ENCODE results near the gene TNFRSF1B. TPM values are rescaled to one million over a fixed set of nuclear protein-coding genes. Genes with fewer than 3 reads are reported as not detected.

Gene TNFRSF1B
- total RNA-seq, 1 donor from 2014 or later: 1.3 TPM

GRCh38 chr1:12157366-12158231 is 9.2 kb upstream of the TNFRSF1B start:
- DNase-seq (ENCODE audit: low read depth): no peak

GRCh38 chr1:12158357-12159092 is 8.3 kb upstream of the TNFRSF1B start:
- no peak for DNase-seq (ENCODE audit: low read depth)

- no peak for DNase-seq (ENCODE audit: low read depth)
Observed at GRCh38 chr1:12159816-12160215, 7.0 kb upstream of the TNFRSF1B start.

- no peak for DNase-seq (ENCODE audit: low read depth)
Observed at GRCh38 chr1:12161324-12161661, 5.5 kb upstream of the TNFRSF1B start.

DNA sequence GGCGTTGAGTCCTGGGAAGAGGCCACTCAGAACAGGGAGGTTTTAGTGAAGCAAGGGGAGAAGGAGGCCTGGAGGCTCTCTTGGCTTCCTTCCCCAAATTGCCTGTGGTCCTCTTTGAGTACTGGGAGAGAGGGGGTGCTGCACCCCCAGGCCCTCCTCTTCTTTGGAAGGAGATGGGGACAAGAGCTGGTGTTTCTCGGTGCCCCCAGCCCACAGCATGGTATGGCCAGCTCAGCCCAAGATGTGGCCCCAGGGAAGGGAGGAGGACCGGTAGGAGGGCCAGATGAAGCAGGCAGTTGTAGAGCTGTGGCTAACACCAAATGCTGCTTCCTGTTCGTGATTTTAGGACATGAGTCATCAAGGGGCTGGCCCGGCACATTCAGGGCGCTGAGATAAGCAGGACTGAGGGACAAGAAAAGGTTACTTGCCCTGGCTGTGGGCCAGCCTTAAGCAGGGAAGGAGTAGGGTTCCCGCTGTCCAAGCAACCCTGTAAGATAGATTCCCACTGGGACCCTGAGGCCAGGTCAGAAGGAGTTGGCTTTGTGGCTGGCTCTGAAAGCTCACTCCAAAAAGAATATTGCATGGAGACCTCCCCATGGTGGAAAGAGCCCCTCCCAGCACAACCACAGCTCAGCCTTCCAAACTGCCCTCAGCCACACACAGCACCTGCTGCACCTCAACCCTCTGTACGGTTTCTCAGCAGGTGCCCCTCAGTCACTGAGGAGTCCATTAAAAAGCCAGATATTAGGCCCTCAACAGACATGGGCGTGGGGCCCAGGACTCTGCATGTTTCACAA is 4.9 kb upstream of the TNFRSF1B start:
- DNase-seq (ENCODE audit: low read depth): peak; percentile 93

GRCh38 chr1:12162459-12163137 is 4.2 kb upstream of the TNFRSF1B start:
- no peak for DNase-seq (ENCODE audit: low read depth)

DNA sequence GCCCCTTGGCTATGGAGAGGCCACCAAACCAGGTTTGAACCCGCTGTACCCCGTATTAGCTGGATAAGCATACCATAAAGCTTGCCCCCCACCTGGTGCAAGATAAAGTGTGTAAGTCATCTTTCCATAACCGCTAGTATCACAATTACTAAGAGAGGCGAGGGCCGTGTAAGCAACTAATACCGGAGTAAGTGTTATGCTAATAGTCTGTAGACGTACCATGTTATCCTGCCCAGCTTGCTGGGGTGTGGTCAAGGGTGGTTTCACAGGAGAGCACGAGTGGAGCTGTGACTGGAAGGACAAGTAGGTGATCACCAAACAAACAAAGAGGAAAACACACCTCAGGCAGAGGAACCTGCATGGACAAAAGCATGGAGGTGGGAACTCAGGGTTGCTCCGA is 3.6 kb upstream of the TNFRSF1B start:
- no peak for DNase-seq (ENCODE audit: low read depth)

- DNase-seq (ENCODE audit: low read depth): no peak
Observed at GRCh38 chr1:12164210-12164609, 2.6 kb upstream of the TNFRSF1B start.

- DNase-seq (ENCODE audit: low read depth): no peak
Observed at GRCh38 chr1:12165342-12165741, 1.4 kb upstream of the TNFRSF1B start.

- DNase-seq (ENCODE audit: low read depth): no peak
Observed at GRCh38 chr1:12167493-12168429, 970 bp downstream of the TNFRSF1B start.

DNA sequence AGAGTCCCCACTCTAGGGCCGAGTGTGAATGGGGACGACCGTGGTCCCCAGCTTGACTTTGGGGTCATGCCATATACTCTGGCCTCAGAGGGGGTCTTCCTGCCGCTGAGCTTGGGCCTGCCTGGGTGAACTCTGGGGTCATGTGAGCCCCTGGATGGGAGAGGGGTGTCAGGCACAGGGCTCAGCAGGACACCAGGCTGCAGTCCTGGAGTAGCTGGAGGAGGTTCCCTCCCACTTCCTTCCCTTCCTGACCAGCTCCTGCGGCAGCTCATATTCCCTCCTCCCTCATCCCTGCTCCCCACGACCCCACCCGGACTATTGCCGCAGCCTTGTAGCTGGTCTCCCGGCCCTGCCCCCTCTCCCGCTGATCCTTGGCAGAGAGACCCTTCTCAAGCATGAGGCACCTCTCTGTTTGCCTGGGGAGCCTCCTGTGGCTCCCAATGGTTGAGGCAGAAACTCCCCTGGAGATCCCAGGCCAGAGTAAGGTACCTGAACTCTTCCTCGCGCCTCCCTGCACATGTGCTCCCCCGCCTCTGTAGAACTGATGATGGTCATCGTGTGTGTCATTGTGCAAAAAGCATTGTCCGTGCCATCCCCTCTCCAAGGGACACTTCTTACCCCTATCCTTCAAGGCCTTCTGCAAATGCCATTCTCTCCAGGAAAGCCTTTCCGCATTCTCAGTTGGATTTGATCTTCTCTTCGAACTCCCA is 1.8 kb downstream of the TNFRSF1B start:
- no peak for DNase-seq (ENCODE audit: low read depth)

DNA sequence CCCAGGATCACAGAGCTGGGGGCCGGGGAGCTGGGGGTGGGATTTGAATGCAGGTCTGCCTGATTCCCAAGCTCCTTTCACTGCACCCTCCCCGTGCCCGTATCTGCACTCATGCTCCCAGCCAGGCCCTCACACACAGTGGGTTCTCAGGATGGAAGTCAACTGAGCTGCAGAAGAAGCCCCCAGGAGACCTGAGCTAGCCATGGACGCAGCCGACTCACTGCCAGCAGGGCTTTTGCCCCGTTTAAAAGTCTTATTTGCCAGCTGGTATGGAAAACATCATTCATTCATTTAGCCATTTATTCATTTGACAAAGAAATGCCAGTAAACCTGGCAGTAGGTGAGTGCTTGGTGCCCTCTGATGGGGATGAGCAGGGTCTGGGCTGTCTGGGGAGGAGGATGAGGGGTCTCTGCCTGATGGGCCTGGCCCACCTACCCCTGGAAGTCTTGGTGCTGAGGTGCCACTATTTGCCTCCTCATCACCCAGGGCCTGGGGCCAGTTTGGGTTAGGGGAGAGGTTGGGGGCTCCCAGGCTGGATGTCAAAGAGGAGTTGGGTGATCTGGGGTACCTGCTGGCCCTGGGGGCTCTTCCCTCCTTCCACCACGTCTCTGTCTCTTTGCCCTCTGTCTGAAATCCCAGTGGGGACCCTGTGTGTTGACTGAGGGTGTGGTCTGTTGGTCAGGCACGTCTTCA is 2.8 kb downstream of the TNFRSF1B start:
- no peak for DNase-seq (ENCODE audit: low read depth)

- DNase-seq (ENCODE audit: low read depth): peak; percentile 25
Observed at GRCh38 chr1:12170263-12170671, 3.5 kb downstream of the TNFRSF1B start.

GRCh38 chr1:12171206-12172041 is 4.6 kb downstream of the TNFRSF1B start:
- no peak for DNase-seq (ENCODE audit: low read depth)

GRCh38 chr1:12172042-12172851 is 5.5 kb downstream of the TNFRSF1B start:
- no peak for DNase-seq (ENCODE audit: low read depth)

- DNase-seq (ENCODE audit: low read depth): no peak
Observed at GRCh38 chr1:12173041-12173509, 6.3 kb downstream of the TNFRSF1B start.

DNA sequence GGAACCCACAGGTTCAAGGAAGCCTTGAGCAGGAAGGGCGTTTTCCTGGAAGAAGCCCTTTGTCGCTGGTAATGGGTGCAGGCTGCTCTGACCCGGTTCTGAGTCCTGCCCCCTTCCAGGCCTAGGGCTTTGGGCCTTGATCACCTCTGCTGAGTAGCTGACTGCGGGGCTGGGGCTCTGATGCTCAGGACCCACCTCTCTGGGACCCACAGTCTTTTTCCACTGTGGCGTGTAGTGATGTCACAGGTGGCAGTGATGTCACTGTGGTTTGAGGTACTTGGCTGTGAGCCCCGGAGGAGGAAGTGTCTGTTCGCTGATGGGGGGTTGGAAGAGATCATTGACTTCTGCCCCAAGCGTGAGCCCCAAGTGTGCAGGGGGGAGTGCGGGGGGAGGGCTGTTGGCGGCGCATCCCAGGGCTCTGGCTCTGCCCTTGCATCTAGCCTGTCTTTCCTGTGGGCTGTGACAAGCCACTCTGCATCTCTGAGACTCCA is 6.9 kb downstream of the TNFRSF1B start:
- no peak for DNase-seq (ENCODE audit: low read depth)
